C4-2B (cell line): ENCODE data around the gene RBM20.
A peak's percentile ranks its signal among the peaks of the same experiment; 100 is the strongest.

Experiments used
- H3K27ac ChIP-seq: fragments of 450-650 bp; 2 replicates; pipeline ENCODE4 v1.5.1; 2017
- ZFX ChIP-seq: fragments of 450-650 bp; IDR thresholded peaks from 2 replicates; pipeline ENCODE4 v1.6.1; 2017
- TF ChIP-seq, protein P1 (sequence below): fragments of 450-650 bp; conservative IDR thresholded peaks from 2 replicates; pipeline ENCODE4 v1.5.1; 2017; ENCODE audit warnings: mild to moderate bottlenecking

RBM20 gene

DNA sequence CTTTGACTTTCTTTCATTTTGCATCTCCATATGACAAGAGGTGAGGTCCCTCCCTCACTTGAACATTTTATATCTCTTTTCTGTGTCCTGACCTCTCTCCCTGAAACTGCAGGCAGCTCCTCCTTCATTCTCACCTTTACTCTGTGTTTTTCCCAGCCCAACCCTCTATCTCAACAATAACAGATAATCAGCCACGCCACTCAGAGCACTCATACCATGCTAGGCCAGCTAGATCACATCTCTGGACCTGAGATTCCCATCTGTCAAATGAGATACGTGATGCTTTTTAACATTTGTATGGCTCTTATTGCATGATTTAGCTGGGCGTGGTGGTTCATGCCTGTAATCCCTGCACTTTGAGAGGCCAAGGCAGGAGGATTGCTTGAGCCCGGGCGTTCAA is 164.5 kb downstream of the RBM20 start:
- H3K27ac ChIP-seq, result no peak overlapping the region
- no peak for TF ChIP-seq ZFX
- TF ChIP-seq, protein P1, sequence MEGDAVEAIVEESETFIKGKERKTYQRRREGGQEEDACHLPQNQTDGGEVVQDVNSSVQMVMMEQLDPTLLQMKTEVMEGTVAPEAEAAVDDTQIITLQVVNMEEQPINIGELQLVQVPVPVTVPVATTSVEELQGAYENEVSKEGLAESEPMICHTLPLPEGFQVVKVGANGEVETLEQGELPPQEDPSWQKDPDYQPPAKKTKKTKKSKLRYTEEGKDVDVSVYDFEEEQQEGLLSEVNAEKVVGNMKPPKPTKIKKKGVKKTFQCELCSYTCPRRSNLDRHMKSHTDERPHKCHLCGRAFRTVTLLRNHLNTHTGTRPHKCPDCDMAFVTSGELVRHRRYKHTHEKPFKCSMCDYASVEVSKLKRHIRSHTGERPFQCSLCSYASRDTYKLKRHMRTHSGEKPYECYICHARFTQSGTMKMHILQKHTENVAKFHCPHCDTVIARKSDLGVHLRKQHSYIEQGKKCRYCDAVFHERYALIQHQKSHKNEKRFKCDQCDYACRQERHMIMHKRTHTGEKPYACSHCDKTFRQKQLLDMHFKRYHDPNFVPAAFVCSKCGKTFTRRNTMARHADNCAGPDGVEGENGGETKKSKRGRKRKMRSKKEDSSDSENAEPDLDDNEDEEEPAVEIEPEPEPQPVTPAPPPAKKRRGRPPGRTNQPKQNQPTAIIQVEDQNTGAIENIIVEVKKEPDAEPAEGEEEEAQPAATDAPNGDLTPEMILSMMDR, result no peak

DNA sequence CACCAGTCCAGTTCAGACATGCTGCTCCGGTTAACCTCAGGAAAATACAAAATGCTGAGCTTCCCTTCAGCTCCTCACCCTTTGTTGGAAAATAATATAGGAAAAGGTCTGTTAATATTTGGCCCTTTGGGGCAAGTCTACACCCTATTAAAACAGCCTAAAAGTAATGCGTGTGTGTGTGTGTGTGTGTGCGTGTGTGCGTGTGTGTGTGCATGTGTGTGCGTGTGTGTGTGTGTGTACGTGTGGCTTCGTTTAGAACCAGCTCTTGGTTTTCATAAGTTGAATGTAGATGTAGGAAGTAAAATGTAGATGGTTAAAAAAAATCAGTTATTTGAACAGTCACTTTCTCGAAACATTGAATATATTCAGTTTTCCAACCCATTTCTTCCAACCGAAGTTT is 166.5 kb downstream of the RBM20 start:
- no peak overlapping the region for H3K27ac ChIP-seq
- TF ChIP-seq ZFX, result no peak
- TF ChIP-seq, protein P1, result no peak

DNA sequence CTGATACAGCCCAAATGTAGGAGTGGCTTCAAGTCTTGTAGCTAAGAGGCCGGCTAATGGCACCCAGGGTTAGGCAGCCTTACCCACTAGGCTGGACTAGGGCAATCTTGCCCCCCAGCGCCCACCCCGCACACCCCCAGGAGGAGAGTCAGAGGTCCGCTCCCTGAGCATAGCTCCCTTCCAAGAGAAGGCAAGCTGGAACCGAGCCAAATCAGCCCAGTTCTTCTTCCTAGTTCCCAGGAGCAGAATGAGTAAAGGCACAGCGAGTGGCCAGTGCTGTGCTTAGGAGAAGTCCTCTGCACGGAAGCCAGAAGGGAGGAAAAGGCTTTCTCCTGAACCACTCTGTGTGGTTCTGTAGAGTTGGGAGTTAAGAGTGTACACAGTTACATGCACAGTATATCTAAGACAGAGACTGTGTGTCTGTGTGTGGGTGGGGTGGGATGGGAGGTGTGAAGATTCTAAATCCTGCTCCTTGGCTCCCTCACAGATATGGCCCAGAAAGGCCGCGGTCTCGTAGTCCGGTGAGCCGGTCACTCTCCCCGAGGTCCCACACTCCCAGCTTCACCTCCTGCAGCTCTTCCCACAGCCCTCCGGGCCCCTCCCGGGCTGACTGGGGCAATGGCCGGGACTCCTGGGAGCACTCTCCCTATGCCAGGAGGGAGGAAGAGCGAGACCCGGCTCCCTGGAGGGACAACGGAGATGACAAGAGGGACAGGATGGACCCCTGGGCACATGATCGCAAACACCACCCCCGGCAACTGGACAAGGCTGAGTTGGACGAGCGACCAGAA is 167.8 kb downstream of the RBM20 start:
- no peak for TF ChIP-seq ZFX
- TF ChIP-seq, protein P1, result no peak
- no peak overlapping the region for H3K27ac ChIP-seq

DNA sequence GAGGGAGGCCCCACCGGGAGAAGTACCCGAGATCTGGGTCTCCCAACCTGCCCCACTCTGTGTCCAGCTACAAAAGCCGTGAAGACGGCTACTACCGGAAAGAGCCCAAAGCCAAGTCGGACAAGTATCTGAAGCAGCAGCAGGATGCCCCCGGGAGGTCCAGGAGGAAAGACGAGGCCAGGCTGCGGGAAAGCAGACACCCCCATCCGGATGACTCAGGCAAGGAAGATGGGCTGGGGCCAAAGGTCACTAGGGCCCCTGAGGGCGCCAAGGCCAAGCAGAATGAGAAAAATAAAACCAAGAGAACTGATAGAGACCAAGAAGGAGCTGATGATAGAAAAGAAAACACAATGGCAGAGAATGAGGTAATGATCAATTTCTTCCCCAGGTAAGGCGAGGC is 168.4 kb downstream of the RBM20 start:
- no peak overlapping the region for H3K27ac ChIP-seq
- TF ChIP-seq ZFX, result no peak
- TF ChIP-seq, protein P1, result no peak

DNA sequence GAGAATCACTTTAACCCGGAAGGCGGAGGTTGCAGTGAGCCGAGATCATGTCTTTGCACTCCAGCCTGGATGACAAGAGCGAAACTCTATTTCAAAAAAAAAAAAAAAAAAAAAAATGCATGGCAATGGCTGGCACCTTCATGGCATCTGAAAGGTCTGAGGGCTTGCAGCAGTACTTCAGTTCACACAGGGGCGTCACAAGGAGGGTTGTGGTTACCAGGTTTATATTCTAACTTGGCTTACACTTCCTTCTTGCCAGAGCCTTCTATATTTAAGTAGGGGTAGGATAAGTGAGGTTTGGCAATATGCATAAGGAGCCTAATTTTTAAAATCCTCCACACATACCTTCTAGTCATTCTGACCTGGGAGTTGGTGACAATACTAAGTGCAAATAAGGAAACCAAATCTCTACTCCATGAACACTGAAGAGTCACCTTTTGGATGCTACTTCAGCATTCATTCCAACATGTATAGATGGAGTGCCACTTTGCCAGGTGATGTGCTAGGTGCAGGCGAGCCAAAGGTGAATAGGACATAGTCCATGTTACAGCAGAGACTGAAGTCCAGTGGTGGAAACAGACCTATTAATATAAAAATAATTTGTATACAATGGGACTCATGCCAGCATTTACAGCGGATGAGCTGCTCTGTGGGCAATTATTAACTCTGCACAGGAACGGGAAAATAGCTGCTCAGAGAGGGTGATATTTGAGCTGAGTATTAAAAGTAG is 169.8 kb downstream of the RBM20 start:
- TF ChIP-seq, protein P1, result no peak
- TF ChIP-seq ZFX, result no peak
- no peak overlapping the region for H3K27ac ChIP-seq

DNA sequence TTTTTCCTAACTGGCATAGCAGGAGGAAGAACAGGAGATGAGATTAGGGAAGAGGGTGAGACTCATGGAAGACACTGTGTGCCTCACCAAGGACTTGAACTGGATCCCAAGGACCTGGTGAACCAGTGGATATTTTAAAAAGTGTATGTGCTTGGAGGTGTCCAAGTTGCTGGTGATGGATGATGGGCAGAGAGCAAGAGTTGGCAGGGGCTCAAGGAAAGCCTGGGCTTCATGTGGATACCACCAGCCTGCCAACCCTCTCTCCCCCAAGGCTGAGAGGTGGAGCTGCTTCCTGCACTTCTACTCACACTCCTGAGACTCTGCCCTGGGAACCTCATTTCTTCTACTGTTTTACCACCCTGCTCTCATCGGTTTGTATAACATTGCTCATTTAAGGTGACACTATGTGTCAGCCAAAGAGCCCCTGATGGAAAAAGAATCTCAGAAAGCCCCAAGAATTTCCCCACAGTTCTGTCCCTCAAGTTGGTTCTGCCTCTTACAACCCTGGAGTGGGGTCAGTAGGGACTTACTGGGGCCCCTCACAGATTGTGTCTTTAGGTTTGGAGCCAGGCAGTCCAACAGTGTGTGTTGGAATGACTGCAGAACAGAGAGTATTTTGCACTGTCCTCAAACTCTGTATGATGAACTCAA is 171.3 kb downstream of the RBM20 start:
- no peak for TF ChIP-seq ZFX
- TF ChIP-seq, protein P1, result no peak

DNA sequence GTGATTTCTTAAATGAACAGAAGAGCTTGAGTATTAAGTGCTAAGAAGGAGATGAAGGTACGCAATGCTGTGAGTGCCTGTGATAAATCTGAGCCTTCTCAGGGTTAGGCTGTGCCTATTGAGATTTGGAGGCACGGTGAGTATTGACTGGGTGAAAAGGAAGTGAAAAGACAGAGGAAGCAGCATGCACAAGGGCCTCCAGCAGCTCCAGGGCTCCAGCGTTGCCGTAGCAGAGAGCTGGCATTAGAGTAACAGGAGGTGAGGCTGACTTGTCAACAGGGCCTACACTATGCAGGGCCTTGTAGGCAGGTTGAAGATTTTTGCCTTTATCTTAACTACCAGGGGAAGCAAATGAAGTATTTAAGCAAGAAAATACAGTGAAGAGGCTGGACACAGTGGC is 173.5 kb downstream of the RBM20 start:
- TF ChIP-seq, protein P1, result no peak
- TF ChIP-seq ZFX, result no peak
- peak overlapping the region; percentile 79; the same call in 1 of the 2 replicates for H3K27ac ChIP-seq

More for the DNA sequence above, 171.3 kb downstream of the RBM20 start:
- no peak overlapping the region for H3K27ac ChIP-seq
